HG02852 (cell line): ENCODE results near the gene MEP1A.
"Not testable (repeated sequence)": the region's sequence is repeated elsewhere in the genome, so short reads cannot be mapped to it uniquely, and the experiment has no call there.

Experiments
- ATAC-seq: cut with Tn5 transposase; IDR thresholded peaks from one replicate; pipeline ENCODE4 v1.9.1; 2021; ENCODE audit warnings: mild to moderate bottlenecking, moderate library complexity; ENCODE audit not compliant: unreplicated experiment

The MEP1A gene

GRCh38 chr6:46774736-46775135 lies 18.5 kb upstream of the MEP1A start:
- not testable (repeated sequence) for ATAC-seq

GRCh38 chr6:46776070-46776712 lies 17.0 kb upstream of the MEP1A start:
- ATAC-seq: no peak

DNA sequence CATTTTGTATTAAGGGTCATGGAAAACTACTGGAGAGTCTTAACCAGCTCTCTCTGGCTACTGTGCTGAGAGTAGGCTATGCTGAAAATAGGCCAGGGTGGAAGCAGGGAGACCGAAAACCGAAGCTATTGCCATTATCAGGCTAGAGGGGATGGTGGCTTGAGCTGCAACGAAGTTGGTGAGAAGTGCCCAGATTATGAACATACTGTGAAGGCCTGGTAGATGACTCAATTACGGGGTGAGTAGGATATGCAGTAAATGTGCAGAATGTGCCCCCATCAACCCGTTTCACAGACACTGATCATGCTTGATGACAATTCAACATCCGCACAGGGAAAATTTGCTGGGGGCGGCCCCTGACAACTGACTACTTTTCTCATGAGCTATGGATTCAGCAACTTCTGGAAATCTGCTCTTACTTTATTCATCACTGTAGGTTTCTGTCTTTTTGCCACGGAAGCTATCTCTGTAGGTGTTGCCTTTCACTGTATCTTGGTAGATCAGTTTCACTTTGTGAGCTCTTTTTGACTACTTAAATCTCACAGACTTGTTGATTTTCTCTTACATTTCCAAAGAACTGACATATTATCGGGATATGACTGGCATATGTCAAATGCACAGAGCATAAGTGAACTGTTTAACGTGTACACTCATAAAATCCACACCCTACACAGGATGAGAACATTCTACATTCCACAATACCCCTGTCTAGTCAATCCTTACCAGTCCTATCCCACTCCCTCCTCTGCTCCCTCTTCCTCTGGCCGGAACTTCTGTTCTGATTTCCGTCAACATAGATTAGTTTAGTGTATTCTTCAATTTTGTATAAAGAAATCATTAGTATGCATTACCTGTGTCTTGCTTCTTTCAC lies 15.5 kb upstream of the MEP1A start:
- ATAC-seq: no peak

DNA sequence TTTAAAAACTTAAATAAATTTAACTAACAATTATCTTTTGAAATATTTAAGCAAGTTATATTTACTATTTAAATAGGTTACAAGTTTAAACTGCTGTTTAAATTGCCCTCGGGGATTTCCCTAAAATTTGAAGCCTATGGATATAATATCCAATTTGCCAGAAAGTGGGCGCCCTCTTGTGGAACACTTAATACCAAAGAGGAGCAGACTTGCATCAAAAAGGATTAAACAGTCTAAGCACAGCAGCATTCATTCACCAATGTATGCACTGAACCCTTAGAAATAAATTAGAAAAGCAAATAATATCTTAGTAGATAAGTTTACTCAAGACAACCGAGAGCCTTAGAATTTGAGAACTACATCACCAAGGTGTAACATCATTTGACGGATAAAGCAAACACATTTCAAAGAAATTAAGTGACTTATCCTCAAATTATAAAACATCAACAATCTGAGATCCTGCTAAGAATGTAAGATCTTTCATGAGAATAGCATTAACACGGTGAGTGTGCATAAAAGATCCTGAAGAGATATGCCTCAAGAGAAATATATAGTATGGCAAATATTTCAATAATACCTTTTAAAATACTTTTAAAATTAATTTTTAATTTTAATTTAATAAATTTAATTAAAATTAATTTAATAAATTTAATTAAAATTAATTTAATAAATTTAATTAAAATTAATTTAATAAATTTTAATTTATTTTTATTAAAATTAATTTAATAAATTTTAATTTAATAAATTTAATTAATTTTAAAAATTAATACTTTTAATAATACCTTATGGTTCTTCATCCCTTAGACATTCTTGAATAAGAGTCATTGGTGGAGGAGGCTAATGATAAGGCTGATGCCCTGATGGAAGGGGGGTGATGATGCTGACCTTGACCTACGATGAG lies 11.5 kb upstream of the MEP1A start:
- no peak for ATAC-seq

GRCh38 chr6:46784535-46784934 lies 8.7 kb upstream of the MEP1A start:
- ATAC-seq: no peak

DNA sequence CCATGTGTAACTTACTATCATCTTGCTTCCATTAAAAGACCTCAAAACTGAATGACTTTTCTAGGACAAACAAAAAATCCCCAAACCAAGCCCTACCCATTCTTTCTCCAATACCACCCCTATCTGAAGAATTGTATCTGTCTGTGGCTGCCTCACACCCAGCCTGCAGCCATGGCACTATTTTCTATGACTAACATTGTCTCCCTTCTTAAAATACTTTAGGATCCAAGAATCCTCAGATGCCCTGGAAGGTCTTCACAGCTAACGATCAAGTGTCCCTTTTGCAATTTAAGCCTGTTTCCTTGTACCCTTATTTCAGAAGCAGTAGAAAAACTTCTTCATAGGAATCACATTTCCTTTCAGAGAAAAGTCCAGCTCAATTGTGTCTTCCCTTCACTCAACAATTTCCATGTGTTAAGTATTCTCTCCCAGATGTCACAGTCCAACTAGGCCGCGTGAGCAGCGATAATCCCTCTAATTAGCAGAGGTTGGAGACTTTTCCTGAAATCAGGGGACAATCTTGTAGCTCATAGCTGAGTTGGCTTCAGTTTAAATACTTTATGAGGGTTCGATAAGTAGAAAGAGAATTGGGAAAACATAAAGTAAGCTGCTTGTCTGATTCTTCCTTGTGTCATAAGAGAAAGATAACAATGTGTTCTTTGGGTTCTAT lies 5.2 kb upstream of the MEP1A start:
- no peak for ATAC-seq

- no peak for ATAC-seq
Observed at GRCh38 chr6:46788791-46789190, 4.4 kb upstream of the MEP1A start.

DNA sequence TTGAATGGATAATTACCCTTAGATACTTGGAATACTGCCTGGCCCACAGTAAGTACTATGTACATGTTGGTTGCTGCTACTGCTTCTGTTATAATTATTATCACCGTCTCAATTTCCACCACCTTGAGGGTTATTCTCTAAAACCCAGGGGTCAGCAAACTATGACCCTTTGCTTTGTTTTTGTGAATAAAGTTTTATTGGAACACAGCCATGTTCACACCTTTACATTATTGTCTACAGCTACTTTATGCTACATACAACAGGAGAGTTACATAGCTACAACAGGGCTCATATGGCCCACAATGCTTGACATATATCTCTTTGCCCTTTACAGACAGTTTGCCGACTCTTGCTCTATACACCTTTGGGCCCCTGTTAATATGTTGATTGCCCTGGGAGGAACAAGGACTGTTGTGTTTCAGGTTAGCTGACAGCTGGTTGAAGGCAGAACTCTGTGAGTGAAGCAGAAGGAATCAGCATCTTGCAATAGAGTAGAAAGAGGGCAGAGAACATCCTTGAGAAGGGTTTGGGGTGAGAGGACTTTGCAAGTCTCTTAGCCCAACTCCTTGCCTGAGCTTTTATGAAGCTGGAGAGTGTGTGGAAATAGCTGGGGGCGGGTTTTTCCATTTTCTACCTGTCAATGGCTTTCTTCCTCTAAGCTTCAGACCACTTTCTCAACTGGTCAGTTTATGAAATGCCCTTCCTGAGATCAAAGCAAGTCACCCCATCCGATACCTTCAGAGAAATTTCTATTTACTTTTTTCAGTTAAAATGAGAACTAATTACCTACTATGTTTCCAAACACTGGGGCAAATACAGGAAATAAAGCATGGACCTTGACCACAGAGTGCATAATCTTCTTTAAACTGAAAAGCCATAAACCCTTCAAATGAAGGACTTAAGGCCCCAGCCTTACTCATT lies 3.5 kb upstream of the MEP1A start:
- no peak for ATAC-seq

GRCh38 chr6:46790355-46790874 lies 2.8 kb upstream of the MEP1A start:
- ATAC-seq: no peak

DNA sequence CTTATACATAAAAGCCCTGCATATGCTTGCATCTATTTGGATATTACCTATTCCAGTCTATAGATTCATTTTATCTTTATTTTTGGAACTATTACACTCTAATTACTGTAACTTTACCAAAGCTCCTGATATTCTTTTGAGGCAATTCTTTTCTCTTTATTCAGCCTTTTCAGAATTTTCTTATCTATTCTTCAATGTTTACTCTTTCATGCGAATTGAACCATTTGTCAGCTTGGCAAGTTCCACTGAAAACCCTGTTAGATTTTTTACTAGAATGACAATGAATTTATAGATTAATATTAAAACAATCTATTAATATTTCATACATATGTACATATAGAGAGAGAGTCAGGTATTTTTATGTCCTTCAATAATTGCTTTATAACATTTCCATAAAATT lies 554 bp upstream of the MEP1A start:
- ATAC-seq: no peak

DNA sequence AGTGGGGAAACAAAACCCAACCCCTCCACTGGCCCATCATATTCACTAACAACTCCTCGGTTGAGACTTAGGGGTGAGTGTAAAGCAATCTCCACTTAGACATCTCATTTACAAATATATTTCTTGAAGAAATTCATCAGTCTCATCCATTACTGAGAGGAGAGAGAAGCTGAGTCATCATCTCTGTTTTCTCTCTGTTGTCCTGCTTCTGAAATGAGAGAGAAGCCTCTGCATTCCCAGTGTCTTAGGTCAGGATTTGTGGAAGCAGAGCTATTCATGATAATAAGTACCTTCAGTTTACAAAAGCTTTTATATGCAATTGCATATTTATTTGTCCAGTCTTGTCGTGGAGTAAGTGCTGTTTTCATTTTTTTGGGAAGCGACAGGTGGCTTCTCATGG lies 879 bp downstream of the MEP1A start:
- no peak for ATAC-seq

GRCh38 chr6:46795816-46796215 lies 2.6 kb downstream of the MEP1A start:
- ATAC-seq: no peak

GRCh38 chr6:46796848-46797580 lies 3.8 kb downstream of the MEP1A start:
- no peak for ATAC-seq

DNA sequence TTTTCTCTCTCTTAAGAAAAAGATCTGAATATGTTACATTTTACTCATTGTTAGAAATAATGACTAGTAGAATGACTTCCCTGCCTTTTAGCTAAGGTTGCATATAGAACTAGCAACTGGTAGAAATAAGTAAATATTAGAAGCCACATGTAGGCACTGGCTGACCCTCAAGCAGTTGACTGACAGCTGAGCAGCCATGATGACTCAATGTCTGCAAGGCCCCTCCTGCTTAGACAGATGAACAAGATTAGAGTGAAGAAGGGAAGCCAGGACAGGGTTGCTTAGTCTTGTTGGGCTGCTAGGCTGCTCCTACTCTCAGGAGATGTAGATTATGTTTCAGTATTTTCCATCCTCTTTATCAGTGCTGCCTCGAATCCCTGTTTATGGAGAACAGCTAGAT lies 6.5 kb downstream of the MEP1A start:
- ATAC-seq: no peak

DNA sequence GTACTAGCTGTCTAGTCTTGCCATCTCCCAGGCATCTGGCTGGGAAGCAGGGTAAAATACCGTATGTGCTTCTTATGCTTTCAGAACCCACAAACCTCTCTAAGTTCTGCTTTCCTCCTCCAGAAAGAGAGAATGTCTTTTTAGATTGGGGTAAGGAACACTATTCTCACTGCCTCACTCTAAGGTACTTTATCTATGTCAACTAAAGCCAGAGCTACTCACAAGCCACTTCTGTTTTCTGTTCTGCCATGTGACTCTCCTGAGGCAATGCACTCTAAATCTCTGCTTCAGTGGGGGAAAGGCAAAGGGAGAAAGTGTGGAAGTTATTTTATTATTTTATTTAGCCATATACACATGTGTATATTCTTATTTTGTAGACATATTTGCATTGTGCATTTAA lies 15.6 kb downstream of the MEP1A start:
- no peak for ATAC-seq

GRCh38 chr6:46815130-46815529 lies 21.9 kb downstream of the MEP1A start:
- ATAC-seq: no peak

DNA sequence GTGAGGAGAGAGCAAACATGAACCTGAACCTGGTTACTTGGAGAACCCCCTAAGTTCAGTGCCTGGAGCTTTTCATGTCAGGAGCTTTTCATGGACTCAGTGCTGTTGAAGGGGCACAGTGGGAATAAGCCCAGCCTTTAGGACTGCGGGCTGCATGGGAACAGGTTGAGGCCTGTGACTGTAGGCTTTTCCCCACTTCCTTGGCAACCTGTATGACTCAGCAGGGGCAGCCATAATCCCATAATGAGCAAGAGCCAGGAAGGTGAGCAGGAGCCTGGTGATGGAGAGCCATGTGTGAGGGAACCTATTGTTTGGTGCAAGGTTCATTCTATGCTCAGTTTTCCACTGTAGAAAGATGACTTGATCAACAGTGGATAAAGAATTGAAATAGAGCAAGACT lies 23.4 kb downstream of the MEP1A start:
- ATAC-seq: no peak

GRCh38 chr6:46819561-46819960 lies 26.4 kb downstream of the MEP1A start:
- no peak for ATAC-seq

GRCh38 chr6:46821458-46821881 lies 28.3 kb downstream of the MEP1A start:
- no peak for ATAC-seq
